ENCODE results near the gene TACC2.

DNA sequence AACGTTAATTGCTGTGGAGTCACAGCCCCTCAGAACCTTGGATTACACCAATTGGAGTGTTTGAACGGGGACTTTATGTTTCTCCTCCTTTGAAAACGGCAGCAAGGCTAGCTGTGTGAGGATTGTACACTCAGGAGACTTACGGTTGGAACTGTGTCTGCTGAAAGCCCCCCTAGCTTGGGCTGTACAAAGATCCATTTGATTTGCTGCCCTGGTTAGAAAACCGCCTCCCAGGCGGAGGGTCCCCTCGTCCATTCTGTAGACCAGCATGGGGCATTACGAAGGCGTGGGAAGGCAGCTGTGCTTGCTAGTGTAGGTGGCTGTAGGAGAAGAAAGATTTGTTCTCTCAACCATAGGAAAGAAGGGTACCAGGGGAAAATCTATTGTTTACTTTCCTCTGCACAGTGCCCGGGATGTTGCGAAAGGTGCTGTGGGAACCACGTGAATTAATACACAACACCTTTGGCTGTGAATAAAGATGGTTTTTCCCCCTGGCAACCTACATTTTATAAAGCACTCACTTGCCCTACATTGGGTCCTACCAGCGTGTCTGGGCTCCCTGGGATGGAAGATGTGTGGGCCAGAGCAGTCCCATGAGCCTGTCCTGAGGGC is 208.8 kb downstream of the TACC2 start:
- TF ChIP-seq, protein P1, sequence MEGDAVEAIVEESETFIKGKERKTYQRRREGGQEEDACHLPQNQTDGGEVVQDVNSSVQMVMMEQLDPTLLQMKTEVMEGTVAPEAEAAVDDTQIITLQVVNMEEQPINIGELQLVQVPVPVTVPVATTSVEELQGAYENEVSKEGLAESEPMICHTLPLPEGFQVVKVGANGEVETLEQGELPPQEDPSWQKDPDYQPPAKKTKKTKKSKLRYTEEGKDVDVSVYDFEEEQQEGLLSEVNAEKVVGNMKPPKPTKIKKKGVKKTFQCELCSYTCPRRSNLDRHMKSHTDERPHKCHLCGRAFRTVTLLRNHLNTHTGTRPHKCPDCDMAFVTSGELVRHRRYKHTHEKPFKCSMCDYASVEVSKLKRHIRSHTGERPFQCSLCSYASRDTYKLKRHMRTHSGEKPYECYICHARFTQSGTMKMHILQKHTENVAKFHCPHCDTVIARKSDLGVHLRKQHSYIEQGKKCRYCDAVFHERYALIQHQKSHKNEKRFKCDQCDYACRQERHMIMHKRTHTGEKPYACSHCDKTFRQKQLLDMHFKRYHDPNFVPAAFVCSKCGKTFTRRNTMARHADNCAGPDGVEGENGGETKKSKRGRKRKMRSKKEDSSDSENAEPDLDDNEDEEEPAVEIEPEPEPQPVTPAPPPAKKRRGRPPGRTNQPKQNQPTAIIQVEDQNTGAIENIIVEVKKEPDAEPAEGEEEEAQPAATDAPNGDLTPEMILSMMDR (IDR thresholded peaks at IDR 0.05): no peak
- TF ChIP-seq POLR2A (IDR thresholded peaks at IDR 0.05): no peak

Data from gastroesophageal sphincter (tissue), 3 donors.